ENCODE data around the gene MACROD2.

The MACROD2 gene

GRCh38 chr20:16054985-16055384, 2059.7 kb downstream of the MACROD2 start:
- no peaks in the 10 kb centered on the region for H3K36me3 Mint-ChIP-seq (ENCODE audit: low read depth)
- H3K9me3 Mint-ChIP-seq: peaks cover 20% of the 10 kb centered on the region
- H3K4me3 Mint-ChIP-seq: no peak overlapping the region
- no peaks in the 10 kb centered on the region for H3K27me3 Mint-ChIP-seq (ENCODE audit: low read depth)
- no peak overlapping the region for H3K27ac Mint-ChIP-seq
- no peak for DNase-seq (ENCODE audit: low spot score)
- H3K4me1 Mint-ChIP-seq (ENCODE audit: low read depth): no peaks in the 10 kb centered on the region

GRCh38 chr20:16057651-16058050, 2062.3 kb downstream of the MACROD2 start:
- Mint-ChIP-seq H3K27me3 (ENCODE audit: low read depth) (no peaks in the 10 kb centered on the region), H3K36me3 (ENCODE audit: low read depth) (no peaks in the 10 kb centered on the region), H3K4me3 (no peak overlapping the region), H3K4me1 (ENCODE audit: low read depth) (no peaks in the 10 kb centered on the region), H3K27ac (no peak overlapping the region), H3K9me3 (peaks cover 20% of the 10 kb centered on the region)
- no peak for DNase-seq (ENCODE audit: low spot score)

- Mint-ChIP-seq H3K27me3 (ENCODE audit: low read depth) (no peaks in the 10 kb centered on the region), H3K9me3 (peaks cover 20% of the 10 kb centered on the region), H3K4me3 (no peak overlapping the region), H3K4me1 (ENCODE audit: low read depth) (no peaks in the 10 kb centered on the region), H3K36me3 (ENCODE audit: low read depth) (no peaks in the 10 kb centered on the region), H3K27ac (no peak overlapping the region)
- no peak for DNase-seq (ENCODE audit: low spot score)
Observed at GRCh38 chr20:16058268-16058667, 2063.0 kb downstream of the MACROD2 start.

GRCh38 chr20:16059841-16060240, 2064.5 kb downstream of the MACROD2 start:
- H3K27ac Mint-ChIP-seq: no peak overlapping the region
- peaks cover 20% of the 10 kb centered on the region for H3K9me3 Mint-ChIP-seq
- no peak overlapping the region for H3K4me3 Mint-ChIP-seq
- no peaks in the 10 kb centered on the region for H3K4me1 Mint-ChIP-seq (ENCODE audit: low read depth)
- no peaks in the 10 kb centered on the region for H3K36me3 Mint-ChIP-seq (ENCODE audit: low read depth)
- H3K27me3 Mint-ChIP-seq (ENCODE audit: low read depth): no peaks in the 10 kb centered on the region
- DNase-seq (ENCODE audit: low spot score): no peak

- Mint-ChIP-seq H3K27ac (no peak overlapping the region), H3K4me1 (ENCODE audit: low read depth) (no peaks in the 10 kb centered on the region)
Observed at GRCh38 chr20:16061351-16061750, 2066.0 kb downstream of the MACROD2 start.

GRCh38 chr20:16062661-16063581, 2067.6 kb downstream of the MACROD2 start:
- Mint-ChIP-seq H3K27ac (no peak overlapping the region), H3K4me1 (ENCODE audit: low read depth) (no peaks in the 10 kb centered on the region), H3K4me3 (no peak overlapping the region), H3K27me3 (ENCODE audit: low read depth) (no peaks in the 10 kb centered on the region), H3K36me3 (ENCODE audit: low read depth) (no peaks in the 10 kb centered on the region), H3K9me3 (peaks cover 13% of the 10 kb centered on the region)
- no peak for DNase-seq (ENCODE audit: low spot score)

More at GRCh38 chr20:16061351-16061750, 2066.0 kb downstream of the MACROD2 start:
- no peak overlapping the region for H3K4me3 Mint-ChIP-seq
- no peaks in the 10 kb centered on the region for H3K27me3 Mint-ChIP-seq (ENCODE audit: low read depth)
- DNase-seq (ENCODE audit: low spot score): no peak
- peaks cover 11% of the 10 kb centered on the region for H3K9me3 Mint-ChIP-seq
- H3K36me3 Mint-ChIP-seq (ENCODE audit: low read depth): no peaks in the 10 kb centered on the region

- no peak overlapping the region for H3K4me3 Mint-ChIP-seq
- H3K9me3 Mint-ChIP-seq: peaks cover 13% of the 10 kb centered on the region
- H3K27me3 Mint-ChIP-seq (ENCODE audit: low read depth): no peaks in the 10 kb centered on the region
- H3K36me3 Mint-ChIP-seq (ENCODE audit: low read depth): no peaks in the 10 kb centered on the region
- DNase-seq (ENCODE audit: low spot score): no peak
- no peak overlapping the region for H3K27ac Mint-ChIP-seq
- H3K4me1 Mint-ChIP-seq (ENCODE audit: low read depth): no peaks in the 10 kb centered on the region
Observed at GRCh38 chr20:16063881-16064280, 2068.6 kb downstream of the MACROD2 start.

- DNase-seq (ENCODE audit: low spot score): no peak
- Mint-ChIP-seq H3K27me3 (ENCODE audit: low read depth) (no peaks in the 10 kb centered on the region), H3K4me1 (ENCODE audit: low read depth) (no peaks in the 10 kb centered on the region)
Observed at GRCh38 chr20:16064989-16065707, 2069.8 kb downstream of the MACROD2 start.

GRCh38 chr20:16066571-16066970, 2071.3 kb downstream of the MACROD2 start:
- no peaks in the 10 kb centered on the region for H3K36me3 Mint-ChIP-seq (ENCODE audit: low read depth)
- no peak for DNase-seq (ENCODE audit: low spot score)
- no peaks in the 10 kb centered on the region for H3K4me1 Mint-ChIP-seq (ENCODE audit: low read depth)
- peaks cover 13% of the 10 kb centered on the region for H3K9me3 Mint-ChIP-seq
- H3K27me3 Mint-ChIP-seq (ENCODE audit: low read depth): no peaks in the 10 kb centered on the region
- H3K27ac Mint-ChIP-seq: no peak overlapping the region
- H3K4me3 Mint-ChIP-seq: no peak overlapping the region

More at GRCh38 chr20:16064989-16065707, 2069.8 kb downstream of the MACROD2 start:
- H3K9me3 Mint-ChIP-seq: peaks cover 9% of the 10 kb centered on the region
- no peaks in the 10 kb centered on the region for H3K36me3 Mint-ChIP-seq (ENCODE audit: low read depth)
- H3K27ac Mint-ChIP-seq: no peak overlapping the region
- no peak overlapping the region for H3K4me3 Mint-ChIP-seq

GRCh38 chr20:16069389-16070010, 2074.2 kb downstream of the MACROD2 start:
- peaks cover 18% of the 10 kb centered on the region for H3K9me3 Mint-ChIP-seq
- no peak for DNase-seq (ENCODE audit: low spot score)
- H3K4me3 Mint-ChIP-seq: no peak overlapping the region
- H3K36me3 Mint-ChIP-seq (ENCODE audit: low read depth): no peaks in the 10 kb centered on the region
- H3K4me1 Mint-ChIP-seq (ENCODE audit: low read depth): no peaks in the 10 kb centered on the region
- H3K27ac Mint-ChIP-seq: no peak overlapping the region
- H3K27me3 Mint-ChIP-seq (ENCODE audit: low read depth): no peaks in the 10 kb centered on the region

GRCh38 chr20:16072220-16072619, 2076.9 kb downstream of the MACROD2 start:
- no peak overlapping the region for H3K4me3 Mint-ChIP-seq
- no peaks in the 10 kb centered on the region for H3K4me1 Mint-ChIP-seq (ENCODE audit: low read depth)
- H3K27ac Mint-ChIP-seq: no peak overlapping the region
- no peaks in the 10 kb centered on the region for H3K27me3 Mint-ChIP-seq (ENCODE audit: low read depth)
- no peak for DNase-seq (ENCODE audit: low spot score)
- H3K36me3 Mint-ChIP-seq (ENCODE audit: low read depth): no peaks in the 10 kb centered on the region
- peaks cover 18% of the 10 kb centered on the region for H3K9me3 Mint-ChIP-seq

GRCh38 chr20:16078172-16078898, 2083.0 kb downstream of the MACROD2 start:
- Mint-ChIP-seq H3K4me1 (ENCODE audit: low read depth) (no peaks in the 10 kb centered on the region), H3K27me3 (ENCODE audit: low read depth) (no peaks in the 10 kb centered on the region), H3K27ac (no peak overlapping the region), H3K4me3 (no peak overlapping the region), H3K9me3 (peaks cover 6% of the 10 kb centered on the region), H3K36me3 (ENCODE audit: low read depth) (no peaks in the 10 kb centered on the region)
- DNase-seq (ENCODE audit: low spot score): no peak

- peaks cover 19% of the 10 kb centered on the region for H3K9me3 Mint-ChIP-seq
Observed at GRCh38 chr20:16081421-16081820, 2086.1 kb downstream of the MACROD2 start.

More at GRCh38 chr20:16081421-16081820, 2086.1 kb downstream of the MACROD2 start:
- DNase-seq (ENCODE audit: low spot score): no peak
- no peaks in the 10 kb centered on the region for H3K27me3 Mint-ChIP-seq (ENCODE audit: low read depth)
- H3K4me1 Mint-ChIP-seq (ENCODE audit: low read depth): no peaks in the 10 kb centered on the region
- H3K27ac Mint-ChIP-seq: no peak overlapping the region
- no peaks in the 10 kb centered on the region for H3K36me3 Mint-ChIP-seq (ENCODE audit: low read depth)
- H3K4me3 Mint-ChIP-seq: no peak overlapping the region
